Head of caudate nucleus (tissue), 42 donors: ENCODE measurements around the gene EIF2B1.

Experiments
- DNase-seq, 42 donors: peaks; one replicate each; pipeline versions ENCODE4 v3.0.0 to v3.0.0-alpha.2; 2020 to 2021; ENCODE audit warnings: mixed read lengths in 7 of 42
- intact Hi-C: fragments of 100-400 bp; cut with DNase I; formaldehyde crosslinking; loops from one replicate; pipeline ENCODE4 v1.15.0; 2022

Gene EIF2B1

GRCh38 chr12:123633379-123634141 lies at the start of gene EIF2B1, which contains the start of gene GTF2H3:
Gene EIF2B1 (minus strand): TSS chr12:123633686. CDS start chr12:123633557, 129 bp downstream.
Gene GTF2H3 (plus strand): TSS chr12:123633829. CDS start chr12:123633860, 31 bp downstream.
- intact Hi-C loops = loop anchor here (2.0 to 5.0 kb wide), 2 partner anchors 51 to 79 kb away; partner anchors contain the start of genes ATP6V0A2 and TMED2
- DNase-seq = peak; percentile 89 to 99 (median 97)

GRCh38 chr12:123681605-123682004 lies 48.1 kb upstream of the EIF2B1 start:
- intact Hi-C loops = no loop called here
- no peak for DNase-seq

- intact Hi-C loops = no loop called here
- no peak for DNase-seq
These were observed 45.5 kb upstream of the EIF2B1 start for GRCh38 chr12:123678981-123679380.

GRCh38 chr12:123676616-123677320 lies 43.3 kb upstream of the EIF2B1 start:
- intact Hi-C loops = no loop called here
- no peak for DNase-seq

GRCh38 chr12:123675436-123675835 lies 42.0 kb upstream of the EIF2B1 start:
- peak in 9 of 42 donors; percentile 10 to 61 (median 33) for DNase-seq
- intact Hi-C loops = no loop called here

DNA sequence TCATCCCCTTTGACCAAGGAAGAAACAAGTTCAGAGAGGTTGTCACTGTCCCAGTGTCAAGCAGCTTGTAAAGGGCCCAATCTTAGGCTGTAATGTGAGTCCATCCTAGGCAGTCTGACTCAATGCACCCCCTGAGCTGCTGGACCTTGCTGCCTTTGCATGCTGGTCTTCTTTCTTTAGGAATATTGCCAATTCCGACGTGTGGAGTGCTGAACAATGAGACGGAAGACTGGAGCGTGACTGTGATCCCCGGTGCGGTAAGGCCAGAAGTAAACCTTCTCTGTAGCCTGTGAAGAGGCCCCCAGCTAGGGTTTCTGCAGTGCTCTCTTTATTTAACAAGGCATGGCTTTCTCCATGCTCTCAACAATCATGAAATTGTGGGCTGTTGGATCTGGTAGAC lies 38.4 kb upstream of the EIF2B1 start:
- intact Hi-C loops = no loop called here
- DNase-seq = no peak

- intact Hi-C loops = no loop called here
- DNase-seq = peak; percentile 91 to 99 (median 97)
These were observed 37.6 kb upstream of the EIF2B1 start, which contains the start of gene TCTN2 for GRCh38 chr12:123670882-123671728. Gene TCTN2 (plus strand): TSS chr12:123671113. CDS start chr12:123671241, 128 bp downstream.

- DNase-seq = no peak
- intact Hi-C loops = no loop called here
These were observed 34.3 kb upstream of the EIF2B1 start for GRCh38 chr12:123667771-123668170.

DNA sequence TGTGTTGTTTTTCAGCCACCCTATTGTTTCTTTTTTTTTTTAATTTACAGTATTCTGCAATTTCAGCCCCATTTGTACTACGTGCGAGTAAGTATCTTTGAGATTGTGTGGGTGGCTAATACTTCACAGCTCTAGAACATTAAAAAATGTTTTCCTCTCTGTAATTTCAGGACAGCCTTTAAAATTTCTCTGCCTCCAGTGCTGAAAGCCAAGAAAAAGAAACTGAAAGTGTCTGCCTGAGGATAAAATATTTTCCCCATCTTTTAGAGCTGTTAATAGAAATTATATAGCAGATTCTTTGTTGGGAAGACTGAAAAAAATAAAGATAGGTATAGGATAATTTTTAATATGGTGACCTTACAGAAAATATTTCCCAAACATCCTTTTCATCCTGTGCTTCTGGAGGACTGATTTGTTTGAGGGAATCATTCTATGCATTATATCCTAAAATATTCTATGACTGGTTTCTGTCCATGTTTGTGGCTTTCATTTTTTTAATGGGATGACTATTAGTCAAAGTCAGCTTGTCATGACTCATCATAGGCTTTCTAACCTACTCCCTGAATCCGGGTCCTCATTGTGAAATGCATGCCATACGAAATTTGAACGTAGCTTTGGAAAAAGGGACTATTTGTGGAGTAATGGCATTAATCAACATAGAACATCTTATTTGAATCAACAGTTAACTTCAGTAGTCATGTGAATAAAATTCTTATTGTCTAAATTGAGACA lies 26.7 kb upstream of the EIF2B1 start:
- DNase-seq = no peak
- intact Hi-C loops = no loop called here

DNA sequence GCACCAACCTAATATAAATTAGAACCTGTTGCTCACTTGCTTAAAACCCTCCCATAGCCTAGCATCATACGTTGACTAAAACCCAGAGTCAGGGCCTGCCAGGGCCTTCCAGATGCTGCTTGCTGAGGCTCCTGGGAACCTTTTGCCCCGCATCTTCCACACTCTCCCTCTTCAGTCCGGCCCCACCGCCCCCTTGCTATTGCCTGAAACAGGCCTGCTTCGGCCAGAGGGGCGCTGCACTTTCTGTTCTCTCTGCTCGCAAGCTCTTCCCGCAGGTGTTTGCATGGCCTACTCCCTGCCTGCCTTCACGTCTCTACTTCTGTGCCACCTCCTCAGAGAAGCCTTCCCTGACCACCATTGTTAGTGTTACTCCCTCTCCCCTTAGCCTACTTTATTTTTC lies 23.7 kb upstream of the EIF2B1 start:
- DNase-seq = no peak
- intact Hi-C loops = no loop called here

DNA sequence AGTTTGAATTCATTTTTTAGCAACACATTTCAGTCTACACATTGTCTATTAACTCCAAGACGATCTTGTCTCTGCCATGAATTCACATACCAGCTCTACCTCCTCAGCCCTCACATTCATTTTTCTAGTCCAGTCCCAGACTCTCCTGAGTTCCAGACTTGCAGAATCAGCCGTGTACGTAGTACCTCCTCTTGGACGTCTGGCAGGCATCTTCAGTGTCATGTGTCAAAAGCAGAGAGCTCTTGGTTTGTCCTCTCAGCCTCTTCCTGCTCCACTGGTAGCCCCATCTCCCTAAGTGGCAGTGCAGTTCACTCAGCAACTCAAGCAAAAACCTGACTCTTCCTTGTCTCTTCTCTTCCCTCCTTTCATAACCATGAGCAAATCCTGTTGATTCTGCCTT lies 22.9 kb upstream of the EIF2B1 start:
- intact Hi-C loops = no loop called here
- DNase-seq = no peak

- intact Hi-C loops = no loop called here
- DNase-seq = peak in 4 of 42 donors; percentile 22 to 42 (median 26)
These were observed 21.9 kb upstream of the EIF2B1 start for GRCh38 chr12:123655420-123655819.

GRCh38 chr12:123654129-123654701 lies 20.7 kb upstream of the EIF2B1 start:
- no peak for DNase-seq
- intact Hi-C loops = no loop called here

GRCh38 chr12:123648401-123648800 lies 14.9 kb upstream of the EIF2B1 start:
- intact Hi-C loops = no loop called here
- DNase-seq = no peak

GRCh38 chr12:123645878-123646277 lies 12.4 kb upstream of the EIF2B1 start:
- DNase-seq = no peak
- intact Hi-C loops = no loop called here

DNA sequence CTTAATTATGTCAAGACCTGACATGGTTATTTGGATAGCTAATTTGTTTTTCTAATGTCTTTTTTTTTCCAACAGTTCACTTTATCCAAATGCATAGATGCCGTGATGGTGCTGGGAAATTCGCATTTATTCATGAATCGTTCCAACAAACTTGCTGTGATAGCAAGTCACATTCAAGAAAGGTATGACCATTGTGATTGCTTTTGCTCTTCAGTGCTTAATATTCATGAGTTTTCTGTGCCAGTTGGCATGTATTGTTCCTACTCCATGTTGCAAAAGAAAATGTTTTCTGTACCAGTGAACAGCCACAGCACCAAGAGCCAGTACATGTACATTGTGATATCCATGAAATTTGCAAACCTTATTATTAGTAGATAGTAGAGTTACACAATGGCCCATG lies 11.9 kb upstream of the EIF2B1 start:
- no peak for DNase-seq
- intact Hi-C loops = no loop called here

GRCh38 chr12:123643911-123644310 lies 10.4 kb upstream of the EIF2B1 start:
- intact Hi-C loops = no loop called here
- no peak for DNase-seq

GRCh38 chr12:123634142-123634561 lies 666 bp upstream of the EIF2B1 start:
- intact Hi-C loops = loop anchor here (5.0 kb wide), 1 partner anchor 52 kb away; the partner anchor contains the start of gene TMED2
- DNase-seq = peak in 3 of 42 donors; percentile 17 to 44 (median 20)
